ENCODE measurements around the gene GALNT11.

DNA sequence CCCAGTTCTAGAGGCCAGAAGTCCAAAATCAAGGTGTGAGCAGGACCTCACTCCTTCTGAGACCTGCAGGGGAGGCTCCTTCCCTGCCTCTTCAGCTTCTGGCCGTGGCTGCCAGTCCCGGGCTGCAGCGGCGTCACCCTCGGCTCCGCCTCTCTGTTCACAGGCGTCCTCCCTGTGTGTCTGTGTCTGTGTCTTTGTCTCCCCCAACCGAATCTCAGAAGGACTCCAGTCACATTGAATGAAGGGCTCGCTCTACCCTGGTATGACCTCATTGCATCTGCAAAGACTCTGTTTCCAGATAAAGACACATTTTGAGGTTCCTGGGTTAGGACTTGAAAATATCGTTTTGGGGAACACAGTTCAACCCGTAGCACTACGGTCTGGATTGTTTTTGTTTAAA lies 33.1 kb upstream of the GALNT11 start:
- TF ChIP-seq SUZ12 (IDR thresholded peaks at IDR 0.05; ENCODE audit: extremely low read depth, insufficient read depth, insufficient read length) (no peak), ZNF274 (IDR thresholded peaks at IDR 0.05; ENCODE audit: low read depth, low read length) (no peak)

All from NT2/D1 (cell line).